ENCODE measurements around the gene ERICH4.

The ERICH4 gene

DNA sequence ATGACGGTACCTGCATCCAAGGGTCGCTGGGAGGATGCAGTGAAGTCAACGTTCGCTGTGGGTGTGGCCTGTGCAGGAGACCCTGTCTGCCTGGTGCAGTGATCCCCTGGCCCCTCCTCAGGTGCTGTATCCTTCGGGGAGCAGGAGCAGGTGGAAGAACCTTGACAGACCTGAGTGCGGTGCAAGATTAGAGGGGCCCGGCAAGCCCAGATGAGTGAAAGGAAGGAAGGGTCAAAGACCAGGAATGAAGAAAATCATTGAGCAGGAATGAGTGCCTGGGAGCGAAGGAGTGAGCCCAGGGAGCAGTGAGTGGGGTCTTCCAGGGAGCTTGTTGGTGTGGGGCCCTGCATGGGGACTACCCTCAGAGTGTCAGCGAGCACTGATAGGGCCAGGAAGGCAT, 28.5 kb upstream of the ERICH4 start:
- no peak for DNase-seq (ENCODE audit: low spot score)

DNA sequence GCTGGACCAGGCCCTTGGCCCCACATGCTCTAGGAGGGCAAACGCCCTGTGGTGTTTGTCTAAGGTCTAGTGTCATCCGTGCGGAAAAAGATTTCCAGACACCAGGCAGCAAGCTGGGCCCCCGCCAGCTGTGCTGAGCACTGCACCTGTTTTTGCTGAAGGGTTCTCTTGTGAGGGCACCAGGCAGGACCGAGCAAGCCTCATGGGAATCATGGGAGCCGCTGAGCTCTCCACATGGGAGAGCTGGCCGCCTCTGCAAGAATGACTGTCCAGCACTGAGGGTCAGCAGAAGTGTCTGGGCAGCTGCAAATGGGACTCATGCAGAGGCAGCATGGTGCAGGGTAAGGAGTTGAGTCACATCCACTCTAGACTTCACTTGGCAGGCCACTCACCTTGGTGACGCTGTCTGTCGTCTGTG, 27.8 kb upstream of the ERICH4 start:
- DNase-seq (ENCODE audit: low spot score): no peak

DNA sequence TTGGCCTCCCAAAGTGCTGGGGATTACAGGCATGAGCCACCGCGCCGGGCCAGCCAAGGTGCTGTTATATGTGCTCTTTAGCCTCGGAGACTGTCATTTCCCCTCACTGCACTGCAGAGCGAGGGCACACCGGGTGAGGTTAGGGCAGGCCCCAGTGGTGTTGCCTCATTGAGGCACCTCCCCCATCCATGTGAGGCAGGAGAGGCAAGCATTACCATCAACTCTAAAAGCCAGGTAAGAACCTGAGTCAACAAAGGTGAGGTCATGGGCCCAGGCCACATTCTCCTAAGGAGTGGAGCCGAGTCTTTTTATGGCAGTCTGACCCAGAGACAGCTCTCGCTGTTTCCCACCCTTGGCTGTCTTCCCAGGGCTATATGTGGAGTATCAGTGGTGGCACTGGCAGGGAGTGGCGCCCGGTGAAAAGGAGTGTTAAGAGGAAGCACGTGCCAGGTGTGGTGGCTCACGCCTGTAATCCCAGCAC, 26.7 kb upstream of the ERICH4 start:
- DNase-seq (ENCODE audit: low spot score): no peak

DNA sequence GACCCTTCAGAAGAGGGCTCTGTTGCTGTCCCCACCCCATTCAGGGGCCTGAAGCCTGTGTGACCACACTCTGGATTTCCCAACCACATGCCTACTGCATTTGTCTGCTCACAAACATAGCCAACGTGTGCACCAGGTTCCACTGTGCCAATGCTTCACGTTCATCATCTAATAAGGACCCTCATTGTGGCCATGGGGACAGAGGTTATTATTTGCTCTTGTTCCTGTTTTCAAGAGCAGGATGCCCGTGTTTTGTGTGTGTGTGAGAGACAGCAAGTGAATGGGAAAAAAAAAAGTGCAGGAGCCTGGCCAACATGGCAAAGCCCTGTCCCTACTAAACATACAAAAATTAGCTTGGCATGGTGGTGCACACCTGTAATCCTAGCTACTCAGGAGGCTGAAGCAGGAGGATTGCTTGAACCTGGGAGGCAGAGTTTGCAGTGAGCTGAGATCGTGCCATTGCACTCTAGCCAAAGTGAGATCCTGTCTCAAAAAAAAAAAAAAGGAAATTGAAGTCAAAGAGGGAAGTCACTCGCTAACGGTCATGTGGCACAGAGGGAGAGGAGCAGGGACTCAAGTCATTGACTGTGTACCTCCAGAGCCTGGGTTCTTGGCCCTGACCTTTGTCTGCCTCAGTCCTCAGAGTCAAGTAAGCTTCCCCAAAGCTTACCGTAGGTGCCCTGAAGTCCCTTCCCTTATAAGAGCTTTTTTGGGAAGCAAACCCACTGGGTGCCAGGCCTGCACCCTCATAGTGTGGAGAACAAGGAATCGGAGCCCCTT, 22.7 kb upstream of the ERICH4 start:
- no peak for DNase-seq (ENCODE audit: low spot score)

DNA sequence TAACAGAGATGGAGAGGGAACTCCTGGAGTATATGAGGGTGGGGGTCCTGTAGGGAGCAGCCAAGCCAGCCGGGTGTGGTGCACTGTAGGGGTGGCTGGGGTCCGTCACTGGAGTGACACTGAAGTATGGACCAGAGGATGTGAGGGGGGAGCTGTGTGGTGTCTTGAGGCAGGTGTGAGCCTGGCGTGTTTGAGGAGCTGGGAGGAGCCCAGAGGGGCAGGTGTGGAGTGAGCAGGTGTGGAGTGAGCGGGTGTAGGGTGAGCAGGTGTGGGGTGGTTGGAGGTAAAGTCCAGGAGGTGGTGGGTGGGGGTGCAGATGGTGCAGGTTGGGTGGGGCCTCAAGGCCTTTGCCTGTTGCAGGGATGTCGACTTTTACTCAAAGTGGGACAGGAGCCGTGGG, 21.6 kb upstream of the ERICH4 start:
- no peak for DNase-seq (ENCODE audit: low spot score)

DNA sequence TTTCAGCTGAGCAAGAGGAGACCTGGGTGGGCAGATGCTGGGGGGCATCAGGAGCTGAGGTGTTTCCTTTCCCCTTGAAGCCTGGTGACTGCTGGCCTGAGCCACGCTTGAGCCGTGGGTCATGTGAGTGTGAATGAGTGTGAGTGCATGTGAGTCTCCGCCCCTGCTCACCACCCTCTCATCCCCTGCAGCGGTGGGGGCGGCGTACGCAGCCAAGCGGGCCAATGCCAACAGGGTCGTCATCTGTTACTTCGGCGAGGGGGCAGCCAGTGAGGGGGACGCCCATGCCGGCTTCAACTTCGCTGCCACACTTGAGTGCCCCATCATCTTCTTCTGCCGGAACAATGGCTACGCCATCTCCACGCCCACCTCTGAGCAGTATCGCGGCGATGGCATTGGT, 21.0 kb upstream of the ERICH4 start:
- no peak for DNase-seq (ENCODE audit: low spot score)

DNA sequence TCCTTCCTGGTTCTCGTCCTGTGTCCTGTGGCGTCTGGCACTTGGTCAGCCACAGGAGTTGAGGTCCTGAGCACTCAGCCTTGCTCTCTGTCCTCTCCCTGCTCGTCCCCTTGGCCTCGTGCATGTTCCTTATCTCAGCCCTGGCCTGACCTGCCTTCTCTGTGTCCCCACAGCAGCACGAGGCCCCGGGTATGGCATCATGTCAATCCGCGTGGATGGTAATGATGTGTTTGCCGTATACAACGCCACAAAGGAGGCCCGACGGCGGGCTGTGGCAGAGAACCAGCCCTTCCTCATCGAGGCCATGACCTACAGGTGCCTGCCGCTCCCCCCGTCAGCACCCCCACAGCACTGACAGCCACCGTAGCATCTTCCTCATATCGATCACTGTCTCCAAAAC, 20.5 kb upstream of the ERICH4 start:
- no peak for DNase-seq (ENCODE audit: low spot score)

DNA sequence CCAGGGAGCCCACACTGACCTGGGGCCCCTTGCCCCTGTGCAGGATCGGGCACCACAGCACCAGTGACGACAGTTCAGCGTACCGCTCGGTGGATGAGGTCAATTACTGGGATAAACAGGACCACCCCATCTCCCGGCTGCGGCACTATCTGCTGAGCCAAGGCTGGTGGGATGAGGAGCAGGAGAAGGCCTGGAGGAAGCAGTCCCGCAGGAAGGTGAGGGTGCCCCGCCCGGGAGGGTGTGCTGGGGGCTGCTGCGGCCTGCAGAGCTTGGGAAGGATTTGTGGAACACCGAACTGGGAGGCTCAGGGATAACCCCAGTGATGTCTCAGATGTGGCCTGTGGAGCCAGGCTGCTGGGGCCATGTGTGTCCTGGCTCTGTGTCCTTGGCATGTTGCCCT, 20.0 kb upstream of the ERICH4 start:
- DNase-seq (ENCODE audit: low spot score): no peak

DNA sequence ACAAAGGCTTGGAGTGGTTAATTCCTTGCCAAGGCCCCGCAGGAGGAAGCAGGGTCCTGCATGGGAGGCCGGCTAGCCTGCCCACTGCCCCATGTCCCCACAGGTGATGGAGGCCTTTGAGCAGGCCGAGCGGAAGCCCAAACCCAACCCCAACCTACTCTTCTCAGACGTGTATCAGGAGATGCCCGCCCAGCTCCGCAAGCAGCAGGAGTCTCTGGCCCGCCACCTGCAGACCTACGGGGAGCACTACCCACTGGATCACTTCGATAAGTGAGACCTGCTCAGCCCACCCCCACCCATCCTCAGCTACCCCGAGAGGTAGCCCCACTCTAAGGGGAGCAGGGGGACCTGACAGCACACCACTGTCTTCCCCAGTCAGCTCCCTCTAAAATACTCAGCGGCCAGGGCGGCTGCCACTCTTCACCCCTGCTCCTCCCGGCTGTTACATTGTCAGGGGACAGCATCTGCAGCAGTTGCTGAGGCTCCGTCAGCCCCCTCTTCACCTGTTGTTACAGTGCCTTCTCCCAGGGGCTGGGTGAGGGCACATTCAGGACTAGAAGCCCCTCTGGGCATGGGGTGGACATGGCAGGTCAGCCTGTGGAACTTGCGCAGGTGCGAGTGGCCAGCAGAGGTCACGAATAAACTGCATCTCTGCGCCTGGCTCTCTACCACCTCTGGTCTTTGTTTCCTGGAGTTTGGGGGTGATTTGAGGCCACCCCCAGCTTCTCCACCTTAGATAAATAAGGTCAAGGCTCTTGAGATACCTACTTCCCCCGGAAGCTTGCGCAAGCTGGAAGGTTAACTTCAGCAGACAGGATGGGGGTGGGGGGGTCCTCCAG, 18.4 kb upstream of the ERICH4 start:
- DNase-seq (ENCODE audit: low spot score): no peak

DNA sequence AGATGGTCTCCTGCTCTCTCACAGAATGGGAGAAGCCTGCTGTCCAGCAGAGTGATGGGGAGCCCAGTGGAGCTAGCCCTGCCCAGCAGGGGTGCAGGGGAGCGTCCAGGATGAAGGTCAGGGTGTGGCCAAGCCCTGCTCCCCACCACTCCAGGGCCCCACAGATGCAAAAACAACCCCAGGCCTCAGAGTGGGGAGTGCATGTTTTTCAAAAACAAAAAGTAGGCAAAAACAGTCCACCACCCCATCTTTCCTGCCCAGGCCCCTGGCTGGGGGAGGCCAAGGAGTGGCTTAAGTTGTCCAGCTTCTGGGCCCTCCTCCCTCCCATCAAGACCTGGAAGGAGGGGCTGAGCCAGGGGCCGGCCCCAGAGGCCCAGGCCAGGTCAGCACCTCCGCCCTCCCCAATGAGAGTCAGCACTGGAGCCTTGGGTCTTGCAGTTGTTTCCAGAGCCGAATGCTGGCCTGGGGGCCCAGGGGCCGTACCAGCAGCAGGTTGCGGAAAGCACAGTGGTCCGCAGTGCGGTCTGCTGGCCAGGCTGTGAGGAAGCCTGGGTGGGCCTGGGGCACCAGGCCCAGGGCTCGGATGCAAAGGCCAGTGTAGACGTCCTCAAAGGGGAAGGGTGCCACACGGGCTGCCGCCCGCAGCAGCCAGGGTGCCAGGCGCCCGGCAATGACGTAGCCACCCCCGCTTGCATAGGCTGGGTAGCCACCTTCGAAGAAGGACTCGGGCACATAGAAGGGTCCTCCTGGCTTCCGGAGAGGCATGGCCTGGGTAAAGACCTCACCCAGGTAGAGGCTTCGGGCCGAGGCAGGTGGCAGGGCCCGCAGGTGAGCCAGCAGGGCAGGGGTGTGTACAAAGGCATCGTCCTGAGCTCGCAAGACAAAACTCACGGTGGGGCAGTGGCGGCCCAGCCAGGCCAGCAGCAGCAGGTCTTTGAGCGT, 17.5 kb upstream of the ERICH4 start:
- no peak for DNase-seq (ENCODE audit: low spot score)

DNA sequence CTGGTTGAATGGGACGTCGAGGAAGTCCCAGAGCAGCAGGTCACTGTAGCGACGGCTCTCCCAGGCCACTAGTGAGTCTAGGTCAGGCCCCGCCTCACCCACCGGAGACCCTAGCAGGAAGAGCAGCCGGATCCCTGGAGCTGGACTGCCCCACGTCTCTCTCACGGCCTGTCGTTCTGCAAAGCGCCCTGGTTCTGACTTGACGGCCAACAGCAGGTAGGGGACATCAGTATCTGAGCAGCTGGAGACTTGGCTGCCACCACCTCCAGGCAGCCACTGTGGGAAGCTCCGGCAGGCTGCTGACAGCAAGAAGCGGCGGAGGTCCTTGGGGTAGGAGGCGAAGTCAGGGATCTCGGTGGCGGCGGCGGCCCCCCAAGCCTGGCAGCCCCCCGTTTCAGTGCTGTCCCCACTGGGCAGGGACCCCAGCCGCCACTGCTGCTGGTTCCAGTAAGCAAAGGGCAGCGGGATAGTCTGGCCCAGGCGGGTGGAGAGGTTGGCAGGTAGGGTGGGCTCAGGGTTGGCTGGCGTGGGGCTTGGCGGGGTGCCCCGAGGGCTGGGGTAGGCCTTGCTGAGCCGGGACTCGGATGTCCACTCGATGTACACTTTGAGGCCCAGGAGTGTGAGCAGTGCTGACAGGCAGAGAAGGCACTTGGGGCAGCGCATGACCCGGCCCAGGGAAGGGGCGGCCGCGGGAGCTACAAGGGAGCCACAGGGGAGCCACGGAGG, 16.7 kb upstream of the ERICH4 start:
- DNase-seq (ENCODE audit: low spot score): no peak

DNA sequence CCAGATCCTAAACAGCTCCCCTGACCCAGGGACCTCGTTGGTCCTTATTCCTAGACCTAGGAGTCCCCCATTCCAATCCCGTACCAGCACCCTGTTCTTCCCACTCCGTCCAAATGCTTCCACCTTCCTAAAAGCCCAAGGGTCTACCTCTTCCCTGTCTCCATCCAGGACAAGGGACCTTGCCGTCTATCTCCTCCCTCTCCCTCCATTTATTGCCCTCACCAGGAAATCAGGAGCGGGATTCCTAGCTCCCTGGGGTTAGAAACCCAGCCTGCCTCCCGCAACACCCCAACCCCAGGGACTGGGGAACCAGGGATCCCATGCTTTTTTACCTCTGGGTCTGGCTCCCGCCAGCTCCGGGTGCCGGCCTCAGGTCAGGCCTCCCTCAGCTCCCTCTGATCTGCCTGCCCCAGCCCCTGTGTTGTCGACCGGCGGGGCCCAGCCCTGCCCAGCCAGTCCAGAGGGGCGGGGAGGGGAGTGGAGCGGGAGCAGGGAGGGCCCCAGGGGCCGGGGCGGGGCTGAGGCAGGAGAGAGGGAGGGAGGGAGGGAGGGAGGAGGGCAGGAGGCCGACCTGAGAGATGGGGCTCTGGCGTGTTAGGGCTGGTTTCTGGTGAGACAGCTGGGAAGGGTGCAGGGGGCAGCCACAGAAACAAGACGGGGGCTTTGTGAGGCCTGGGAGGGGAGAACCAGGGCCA, 15.9 kb upstream of the ERICH4 start, which contains the start of gene B3GNT8:
B3GNT8 (minus strand) TSS at position 423 of the 695 bp plus-strand sequence. CDS start 596 bp downstream, outside the sequence.
- DNase-seq (ENCODE audit: low spot score): peak; percentile 77

DNA sequence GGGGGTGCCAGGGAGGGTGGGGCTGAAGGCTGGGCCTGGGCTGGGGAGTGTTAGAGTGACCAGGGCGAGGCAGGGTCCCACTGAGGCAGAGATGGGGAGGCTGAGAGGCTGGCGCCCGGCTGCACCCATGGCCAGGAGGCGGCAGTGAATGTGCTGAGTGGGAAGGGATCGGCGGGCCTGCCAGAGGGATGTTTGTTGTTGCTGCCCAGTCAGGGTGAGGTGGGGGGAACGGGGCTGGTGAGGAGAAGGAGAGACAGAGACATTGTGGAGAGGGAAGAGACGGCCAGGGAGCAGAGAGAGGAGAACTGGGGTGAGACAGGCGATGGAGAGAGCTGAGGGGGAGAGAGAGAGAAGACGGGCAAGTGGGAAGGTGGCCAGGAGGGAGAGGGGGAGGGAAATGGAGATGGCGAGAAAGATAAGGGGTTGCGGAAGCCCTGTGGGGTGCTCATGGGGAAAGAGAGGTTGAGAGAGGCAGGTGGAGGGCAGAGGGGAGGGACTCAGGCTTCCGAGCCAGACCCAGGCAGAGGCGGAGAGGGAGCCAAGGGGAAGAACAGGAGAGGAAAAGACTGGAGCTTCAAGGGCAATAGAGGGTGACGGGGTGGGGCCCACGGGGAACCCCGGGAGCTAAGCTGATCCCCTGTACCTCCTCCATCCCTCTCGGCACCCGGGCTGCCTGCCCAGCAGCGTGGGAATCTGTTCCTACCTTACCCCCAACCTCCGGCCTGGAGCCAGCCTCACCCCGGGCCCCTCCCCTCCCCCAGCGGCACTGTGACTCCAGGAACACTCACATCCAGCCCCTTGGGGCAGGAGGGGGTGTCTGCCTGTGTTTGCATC, 15.1 kb upstream of the ERICH4 start:
- peak; percentile 58 for DNase-seq (ENCODE audit: low spot score)

DNA sequence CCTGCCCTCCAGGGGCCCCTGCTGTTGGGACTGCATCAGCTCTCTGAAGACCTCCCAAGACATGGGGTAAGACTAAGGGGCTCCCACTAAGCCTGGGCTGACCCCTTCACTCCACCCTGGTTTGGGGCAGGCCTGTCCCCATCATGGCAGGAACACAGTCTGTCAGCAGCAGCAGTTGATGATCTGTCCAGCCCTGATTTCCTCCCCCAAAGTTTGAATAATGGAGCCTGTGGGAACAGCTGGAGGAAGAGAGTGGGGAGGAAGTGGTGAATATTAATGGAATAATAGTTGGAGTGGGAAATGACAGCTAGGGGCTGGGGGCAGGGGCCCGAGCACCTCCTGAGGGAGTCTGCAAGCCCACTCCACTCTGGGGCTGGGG, 14.5 kb upstream of the ERICH4 start:
- no peak for DNase-seq (ENCODE audit: low spot score)

DNA sequence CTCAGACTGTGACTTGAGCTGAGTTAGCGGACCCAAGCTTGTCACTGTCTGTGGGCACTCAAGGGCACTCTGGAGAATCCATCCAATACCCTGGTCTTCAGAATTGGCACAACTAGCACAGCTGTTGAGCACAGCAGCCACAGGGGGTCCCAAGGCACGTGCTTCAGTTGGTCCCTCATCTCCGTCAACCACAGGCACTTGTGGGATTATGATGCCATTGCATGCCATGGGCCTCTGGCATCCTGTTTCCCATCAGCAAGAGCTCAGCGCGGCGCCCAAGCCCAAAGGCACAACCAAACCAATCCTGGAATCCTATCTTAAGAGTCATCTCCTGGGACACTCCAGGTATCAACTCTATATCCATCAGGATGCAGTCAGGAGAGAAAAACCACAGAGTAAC, 12.0 kb upstream of the ERICH4 start:
- no peak for DNase-seq (ENCODE audit: low spot score)

DNA sequence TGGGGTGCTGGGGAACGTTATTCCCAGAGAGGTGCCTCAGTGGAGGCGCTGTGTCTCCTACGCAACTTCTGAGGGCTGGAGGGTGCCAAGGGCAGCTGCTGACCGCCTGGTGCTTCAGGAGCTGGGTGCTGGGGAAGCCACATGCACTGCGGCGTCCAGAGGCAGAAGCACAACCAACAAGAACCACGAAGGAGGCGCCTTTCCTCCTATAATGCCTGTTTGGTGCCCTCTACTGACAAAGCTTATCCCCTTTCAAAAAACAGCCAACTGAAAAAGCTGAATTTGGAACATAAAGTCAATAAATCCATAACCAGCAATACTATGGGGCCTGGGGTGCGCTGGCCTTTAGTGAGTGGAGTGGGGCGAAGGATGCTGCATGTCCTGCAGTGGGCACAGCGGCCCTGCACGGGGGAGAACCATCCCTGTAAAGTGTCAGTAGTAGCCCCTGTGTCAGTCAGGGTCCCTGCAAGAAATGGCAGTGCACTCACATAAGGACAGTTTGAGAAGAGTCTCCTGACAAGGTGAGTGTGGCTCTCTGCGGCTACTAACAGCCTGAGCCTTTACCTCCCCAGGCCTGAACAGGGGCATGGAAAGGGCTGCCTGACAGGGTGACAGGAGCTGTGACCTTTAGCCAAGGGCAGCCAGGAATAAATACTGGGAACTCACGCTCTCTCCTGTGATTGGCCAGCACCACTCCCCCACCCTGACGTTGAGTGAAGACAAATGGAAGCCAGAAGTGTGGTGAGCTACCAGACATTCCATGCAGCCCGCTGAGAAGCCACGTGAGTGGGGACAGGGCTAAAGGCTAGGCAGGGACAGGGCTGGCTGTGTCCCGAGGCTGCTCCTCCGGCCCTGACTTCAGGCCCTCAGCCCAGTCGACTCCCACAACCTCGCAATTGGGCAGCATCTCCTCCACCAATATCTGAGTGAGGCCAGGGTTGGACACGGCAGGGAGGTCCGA, 11.2 kb upstream of the ERICH4 start:
- DNase-seq (ENCODE audit: low spot score): no peak

DNA sequence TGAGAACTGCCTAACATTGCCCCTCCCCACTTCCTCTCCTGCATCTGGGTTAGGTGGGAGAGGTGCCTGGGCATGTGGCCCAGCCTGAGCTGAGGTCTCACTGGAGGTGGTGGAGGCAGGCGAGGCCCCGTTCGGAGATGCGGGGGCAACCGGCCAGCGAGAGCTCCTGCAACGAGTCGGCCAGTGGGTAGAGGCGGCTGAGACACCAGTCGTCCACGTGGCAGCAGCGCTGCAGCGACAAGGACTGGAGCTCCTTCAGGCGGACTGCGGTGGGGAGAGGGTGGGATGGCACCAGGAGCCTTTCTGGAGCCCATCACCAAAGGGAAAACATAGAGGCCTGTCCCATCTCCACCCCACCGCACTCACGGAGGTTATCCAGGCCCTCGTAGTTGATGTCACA, 9.8 kb upstream of the ERICH4 start:
- no peak for DNase-seq (ENCODE audit: low spot score)

DNA sequence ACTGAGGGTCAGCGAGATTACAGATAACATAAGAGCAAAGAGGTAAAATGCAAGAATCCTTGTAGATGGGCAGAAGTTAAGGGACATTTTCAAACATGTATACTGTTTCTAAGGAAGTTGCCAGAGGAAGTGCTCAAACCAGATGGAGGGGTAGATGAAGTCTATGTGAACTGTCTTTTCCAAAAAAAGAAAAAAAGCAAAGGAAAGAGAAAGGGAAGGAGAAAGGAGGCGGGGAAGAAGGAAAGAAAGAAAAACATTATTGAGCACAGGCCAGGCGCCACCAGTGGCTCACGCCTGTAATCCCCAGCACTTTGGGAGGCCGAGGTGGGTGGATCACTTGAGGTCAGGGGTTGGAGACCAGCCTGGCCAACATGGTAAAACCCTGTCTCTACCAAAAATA, 8.5 kb upstream of the ERICH4 start:
- DNase-seq (ENCODE audit: low spot score): no peak

Data from SK-N-DZ (cell line).